ENCODE measurements around the gene ANO5.

GRCh38 chr11:22225190-22225589 lies 32.3 kb downstream of the ANO5 start:
- TF ChIP-seq CTCF (optimal IDR thresholded peaks at IDR 0.05 in 1 of 3, IDR thresholded peaks at IDR 0.05 in 1 of 3, conservative IDR thresholded peaks at IDR 0.05 in 1 of 3; ENCODE audit: extremely low read depth in 1 of 3, insufficient read depth in 2 of 3, low read length in 3 of 3) (no peak), EZH2 (IDR thresholded peaks at IDR 0.05; ENCODE audit: low read length) (no peak)
